Left ventricle myocardium superior (tissue), 1 donor: Measurements from ENCODE around the gene KRT28. TPM values are rescaled to one million over a fixed set of nuclear protein-coding genes. Genes with fewer than 3 reads are reported as not detected.
"Not testable (repeated sequence)": the region's sequence is repeated elsewhere in the genome, so short reads cannot be mapped to it uniquely, and the experiment has no call there.

ENCODE experiments used
- ATAC-seq: fragments of 200-7000 bp; cut with Tn5 transposase; one replicate; pipeline ENCODE4 v1.9.1; 2020; ENCODE audit warnings: mild to moderate bottlenecking, moderate library complexity
- DNase-seq: peaks from one replicate; pipeline ENCODE4 v3.0.0-alpha.2; 2020
- intact Hi-C: fragments of 100-400 bp; cut with micrococcal nuclease; formaldehyde crosslinking; loops from one replicate; pipeline ENCODE4 v1.11.0; 2022
- total RNA-seq: library from RNA; stranded (reverse); fragmentation: NEBNext Ultra II Directional; extraction: Animal tissue kit (Norgen Biotek cat#: 25700); gene quantifications from one replicate; pipeline ENCODE4 v1.2.1, GENCODE V29; 2021
- donor health status: DM: no; HTN: yes; CAD: no; lungs with severe emphysema.

Gene KRT28
- total RNA-seq, 1 donor from 2014 or later, result not detected

GRCh38 chr17:40820228-40820838 lies 20.6 kb upstream of the KRT28 start:
- DNase-seq (no peak), ATAC-seq (no peak)
- intact Hi-C loops, result no loop called here

GRCh38 chr17:40819528-40820125 lies 19.9 kb upstream of the KRT28 start:
- ATAC-seq (peak; percentile 38), DNase-seq (no peak)
- intact Hi-C loops, result no loop called here

DNA sequence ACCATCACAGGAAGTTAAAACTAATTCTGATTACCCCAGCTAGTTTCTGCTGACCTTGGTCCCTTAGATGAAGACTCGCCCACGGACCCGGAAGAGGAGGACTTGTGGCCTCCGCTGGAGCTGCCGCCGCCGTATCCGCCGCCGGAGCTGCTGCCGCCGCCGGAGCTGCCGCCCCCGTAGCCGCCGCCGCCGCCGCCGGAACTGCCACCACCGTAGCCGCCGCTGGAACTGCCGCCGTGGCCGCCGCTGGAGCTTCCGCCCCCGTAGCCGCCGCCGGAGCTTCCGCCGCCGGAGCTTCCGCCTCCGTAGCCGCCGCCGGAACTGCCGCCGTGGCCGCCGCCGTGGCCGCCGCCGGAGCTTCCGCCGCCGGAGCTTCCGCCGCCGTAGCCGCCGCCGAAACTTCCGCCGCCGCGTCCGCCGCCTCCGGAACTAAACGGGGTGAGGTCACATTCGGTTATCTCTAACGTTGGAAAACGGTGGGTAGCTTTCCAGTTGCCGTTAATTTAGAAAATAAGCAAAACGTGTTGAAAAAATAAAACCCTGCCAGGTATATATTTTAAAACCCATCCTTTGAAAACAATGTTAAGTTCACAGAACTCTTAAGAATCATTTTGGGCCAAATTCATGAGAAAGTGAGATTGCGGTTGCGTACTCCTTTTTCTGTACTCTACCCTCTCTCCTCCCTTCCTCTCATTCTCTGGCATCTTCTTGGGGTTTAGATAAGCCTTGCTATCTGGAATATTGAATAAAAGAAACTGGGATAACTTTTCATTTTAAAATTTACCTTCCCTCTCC lies 19.2 kb upstream of the KRT28 start:
- peak; percentile 96 for ATAC-seq
- peak; percentile 89 for DNase-seq
- intact Hi-C loops, result no loop called here

GRCh38 chr17:40818343-40818732 lies 18.6 kb upstream of the KRT28 start:
- DNase-seq (no peak), ATAC-seq (no peak)
- intact Hi-C loops, result no loop called here

- no peak for ATAC-seq
- intact Hi-C loops, result no loop called here
- DNase-seq, result no peak
Measured at GRCh38 chr17:40817103-40817682, 17.4 kb upstream of the KRT28 start.

DNA sequence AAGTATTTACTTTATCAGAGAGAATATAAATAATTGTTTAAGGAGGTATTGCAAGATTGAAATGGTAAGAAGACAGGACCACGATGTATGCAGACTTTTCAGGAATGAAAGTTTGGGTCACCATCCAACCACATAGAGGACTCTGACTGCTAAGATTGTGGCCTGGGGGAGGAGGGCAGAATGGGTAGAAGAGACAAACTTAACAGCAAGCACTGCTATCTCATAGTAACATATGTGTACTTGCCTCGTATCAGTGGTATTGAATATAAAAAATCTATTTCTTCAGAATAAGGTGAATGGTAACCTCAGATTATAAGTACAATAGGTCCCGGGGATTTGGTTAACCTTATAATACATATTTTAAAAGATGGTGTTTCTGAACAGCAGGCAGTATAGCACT lies 16.8 kb upstream of the KRT28 start:
- ATAC-seq (no peak), DNase-seq (no peak)
- intact Hi-C loops, result no loop called here

- intact Hi-C loops, result no loop called here
- DNase-seq, result no peak
- no peak for ATAC-seq
Measured at GRCh38 chr17:40815381-40815780, 15.6 kb upstream of the KRT28 start.

DNA sequence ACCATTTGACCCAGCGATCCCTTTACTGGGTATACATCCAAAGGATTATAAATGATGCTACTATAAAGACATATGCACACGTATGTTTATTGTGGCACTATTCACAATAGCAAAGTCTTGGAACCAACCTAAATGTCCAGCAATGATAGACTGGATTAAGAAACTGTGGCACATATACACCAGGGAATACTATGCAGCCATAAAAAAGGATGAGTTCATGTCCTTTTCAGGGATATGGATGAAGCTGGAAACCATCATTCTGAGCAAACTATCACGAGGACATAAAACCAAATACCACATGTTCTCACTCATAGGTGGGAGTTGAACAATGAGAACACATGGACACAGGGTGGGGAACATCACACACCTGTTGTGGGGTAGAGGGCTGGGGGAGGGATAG lies 14.9 kb upstream of the KRT28 start:
- intact Hi-C loops, DNase-seq, ATAC-seq: not testable (repeated sequence)

- no peak for ATAC-seq
- intact Hi-C loops, result no loop called here
- DNase-seq, result no peak
Measured at GRCh38 chr17:40813804-40814203, 14.0 kb upstream of the KRT28 start.

- intact Hi-C loops, result no loop called here
- no peak for ATAC-seq
- no peak for DNase-seq
Measured at GRCh38 chr17:40812639-40813038, 12.9 kb upstream of the KRT28 start.

DNA sequence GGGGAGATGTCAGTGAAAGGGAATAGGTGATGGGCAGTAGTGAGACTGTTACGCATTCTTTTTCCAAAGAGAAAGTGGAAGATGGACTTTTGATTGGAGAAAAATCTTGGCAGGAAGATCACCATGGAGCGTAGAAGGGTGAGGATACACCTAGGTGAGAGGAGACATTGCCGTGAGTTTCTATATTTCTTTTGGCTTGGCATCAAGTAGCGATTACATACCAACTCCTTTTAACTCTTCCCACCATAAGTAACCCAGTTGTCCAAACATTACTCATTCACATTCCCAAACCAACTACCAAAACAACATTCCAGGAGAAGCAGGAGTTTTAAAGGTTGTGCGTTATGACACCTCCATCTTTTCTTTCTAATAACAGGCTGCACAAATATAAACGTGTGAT lies 10.7 kb upstream of the KRT28 start:
- intact Hi-C loops, result no loop called here
- ATAC-seq (no peak), DNase-seq (no peak)

DNA sequence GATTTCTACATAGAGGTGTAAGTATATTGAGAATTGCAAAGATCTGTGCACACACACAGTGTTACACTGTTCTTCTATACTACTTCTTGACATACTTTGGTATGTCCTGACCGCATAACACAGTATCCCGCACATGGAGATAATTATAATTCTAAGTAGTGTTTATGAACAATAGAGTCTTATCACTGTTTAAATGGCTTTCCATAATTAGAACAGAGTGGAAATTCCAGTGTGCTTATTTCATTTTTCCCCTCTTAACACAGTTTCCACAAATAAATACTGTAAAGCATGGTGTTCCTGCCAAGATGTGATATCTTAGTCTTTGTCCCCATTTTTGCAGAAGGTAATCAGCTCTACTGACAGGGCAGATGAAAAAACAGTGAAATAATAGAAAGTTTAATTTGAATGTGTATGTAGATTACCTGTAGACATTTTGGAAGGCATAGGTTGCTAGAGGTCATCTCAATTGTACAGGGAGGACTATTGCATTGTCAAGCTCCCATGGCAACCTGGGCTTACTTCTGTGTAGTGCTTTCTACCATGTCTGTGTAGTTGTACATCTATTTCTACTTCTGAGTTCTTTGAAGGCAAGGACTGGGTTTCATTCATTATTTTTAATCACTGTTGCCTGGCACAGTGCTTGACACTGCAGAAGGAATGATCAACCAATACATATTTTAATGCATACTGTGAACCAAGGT lies 10.1 kb upstream of the KRT28 start:
- intact Hi-C loops, result no loop called here
- ATAC-seq, result peak; percentile 89
- DNase-seq, result no peak

DNA sequence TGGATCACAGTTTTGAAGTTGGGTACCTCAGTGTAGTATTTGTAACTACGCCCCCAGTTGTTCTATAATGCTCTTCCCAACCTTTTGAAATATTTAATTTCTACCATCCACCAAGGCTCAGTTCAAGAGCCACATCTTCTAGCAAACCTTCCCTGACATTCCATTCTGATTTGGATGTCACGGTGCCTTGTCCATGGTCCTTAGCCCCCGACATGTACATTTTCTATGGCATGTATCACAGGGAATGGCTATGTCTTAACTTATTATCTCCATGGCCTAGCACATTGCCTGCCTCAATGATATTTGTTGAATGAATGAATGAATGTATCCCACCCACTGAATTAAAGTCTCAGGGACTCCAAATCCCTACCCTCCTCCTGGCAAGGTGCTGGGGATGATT lies 6.4 kb upstream of the KRT28 start:
- ATAC-seq, result no peak
- no peak for DNase-seq
- intact Hi-C loops, result no loop called here

GRCh38 chr17:40803617-40804082 lies 3.9 kb upstream of the KRT28 start:
- DNase-seq (peak; percentile 82), ATAC-seq (peak; percentile 88)
- intact Hi-C loops, result no loop called here

- no peak for ATAC-seq
- intact Hi-C loops, result no loop called here
- DNase-seq, result no peak
Measured at GRCh38 chr17:40801157-40801556, 1.4 kb upstream of the KRT28 start.

DNA sequence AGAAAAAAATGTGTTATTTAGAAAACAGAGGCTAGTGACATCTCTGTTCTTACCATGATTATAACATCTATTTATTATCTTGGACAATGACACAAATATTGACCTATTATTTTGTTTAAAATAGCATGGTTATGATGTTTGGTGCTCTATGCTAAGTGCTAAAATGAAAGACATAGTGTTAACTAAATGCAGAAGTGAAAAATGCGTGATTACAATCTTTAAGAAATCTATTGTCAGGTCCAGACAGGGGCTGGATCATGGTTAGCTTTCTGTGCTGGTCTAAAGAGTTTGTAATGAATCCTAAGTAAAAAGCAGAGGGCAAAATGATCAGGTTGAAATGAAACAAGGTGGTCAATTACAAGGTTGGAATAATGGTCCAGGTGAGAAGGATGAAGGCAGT lies 622 bp upstream of the KRT28 start:
- no peak for DNase-seq
- intact Hi-C loops, result no loop called here
- ATAC-seq, result no peak

DNA sequence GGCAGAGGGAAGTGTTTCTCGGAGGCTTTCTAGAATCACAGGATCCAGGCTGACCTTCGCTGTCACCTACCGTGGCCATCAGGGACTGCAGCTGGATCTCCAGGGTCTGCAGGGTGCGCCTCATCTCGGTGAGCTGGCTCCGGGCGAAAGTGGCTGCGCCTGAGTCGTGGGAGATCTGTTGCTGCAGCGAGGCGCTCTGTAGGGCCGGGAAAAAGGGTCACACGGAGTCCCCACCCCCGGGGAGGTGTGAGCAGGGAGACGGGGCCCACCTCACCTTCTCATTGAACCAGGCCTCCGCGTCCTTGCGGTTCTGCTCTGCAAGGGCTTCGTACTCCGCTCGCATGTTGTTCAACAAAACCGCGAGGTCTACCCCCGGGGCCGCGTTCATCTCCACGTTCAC lies 2.9 kb downstream of the KRT28 start:
- intact Hi-C loops, result loop anchor here (10.0 kb wide), 1 partner anchor 152 kb away; the partner anchor contains the start of gene SMARCE1
- DNase-seq (no peak), ATAC-seq (no peak)

GRCh38 chr17:40795019-40795667 lies 4.6 kb downstream of the KRT28 start:
- ATAC-seq (no peak), DNase-seq (no peak)
- intact Hi-C loops, result loop anchor here (10.0 kb wide), 1 partner anchor 150 kb away; the partner anchor contains the start of gene SMARCE1

GRCh38 chr17:40794466-40794865 lies 5.3 kb downstream of the KRT28 start:
- DNase-seq (no peak), ATAC-seq (no peak)
- intact Hi-C loops, result loop anchor here (10.0 kb wide), 1 partner anchor 150 kb away; the partner anchor contains the start of gene SMARCE1
